ENCODE measurements around the gene STH.

The STH gene

DNA sequence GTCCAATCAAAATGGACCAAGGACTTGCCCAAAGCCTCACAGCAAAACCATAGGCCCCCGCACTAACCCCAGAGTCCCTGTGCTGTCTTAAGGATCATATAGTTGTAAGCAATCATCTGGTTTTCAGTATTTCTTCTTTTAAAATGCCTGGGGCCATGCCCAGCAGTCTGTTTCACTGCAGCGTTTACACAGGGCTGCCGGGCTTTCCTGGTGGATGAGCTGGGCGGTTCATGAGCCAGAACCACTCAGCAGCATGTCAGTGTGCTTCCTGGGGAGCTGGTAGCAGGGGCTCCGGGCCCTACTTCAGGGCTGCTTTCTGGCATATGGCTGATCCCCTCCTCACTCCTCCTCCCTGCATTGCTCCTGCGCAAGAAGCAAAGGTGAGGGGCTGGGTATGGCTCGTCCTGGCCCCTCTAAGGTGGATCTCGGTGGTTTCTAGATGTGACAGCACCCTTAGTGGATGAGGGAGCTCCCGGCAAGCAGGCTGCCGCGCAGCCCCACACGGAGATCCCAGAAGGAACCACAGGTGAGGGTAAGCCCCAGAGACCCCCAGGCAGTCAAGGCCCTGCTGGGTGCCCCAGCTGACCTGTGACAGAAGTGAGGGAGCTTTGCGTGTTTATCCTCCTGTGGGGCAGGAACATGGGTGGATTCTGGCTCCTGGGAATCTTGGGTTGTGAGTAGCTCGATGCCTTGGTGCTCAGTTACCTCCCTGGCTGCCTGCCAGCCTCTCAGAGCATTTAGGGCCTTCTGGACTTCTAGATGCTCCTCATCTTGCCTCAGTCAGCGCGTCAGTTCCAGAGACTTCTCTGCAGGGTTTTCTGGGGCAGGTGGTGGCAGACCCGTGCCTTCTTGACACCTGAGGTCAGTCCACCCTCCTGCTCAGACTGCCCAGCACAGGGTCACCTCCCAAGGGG is 24.8 kb upstream of the STH start:
- Mint-ChIP-seq H3K27ac (no peak overlapping the region), H3K4me1 (peaks cover 19 to 29% of the 10 kb centered on the region in 2 donors), H3K9me3 (peaks cover 4 to 6% of the 10 kb centered on the region in 2 donors), H3K4me3 (no peak overlapping the region), H3K27me3 (peaks cover 11 to 13% of the 10 kb centered on the region in 2 donors), H3K36me3 (no peaks in the 10 kb centered on the region)
- no peak for ATAC-seq (replicated peaks)
- no peak for DNase-seq

GRCh38 chr17:45974916-45975630 is 24.0 kb upstream of the STH start:
- peak overlapping the region; percentile 71 for H3K27ac Mint-ChIP-seq
- H3K27me3 Mint-ChIP-seq = peaks cover 4% of the 10 kb centered on the region in 2 donors
- H3K9me3 Mint-ChIP-seq = peaks cover 0 to 3% of the 10 kb centered on the region in 2 donors
- H3K4me1 Mint-ChIP-seq = peaks cover 19 to 29% of the 10 kb centered on the region in 2 donors
- DNase-seq (peak; percentile 81), ATAC-seq (replicated peaks) (peak; percentile 96 to 97)
- peak overlapping the region; percentile 37 to 39 for H3K4me3 Mint-ChIP-seq
- no peaks in the 10 kb centered on the region for H3K36me3 Mint-ChIP-seq

GRCh38 chr17:45975640-45976295 is 23.3 kb upstream of the STH start:
- Mint-ChIP-seq H3K4me3 (peak overlapping the region; percentile 37 to 39), H3K27ac (peak overlapping the region; percentile 71), H3K36me3 (no peaks in the 10 kb centered on the region), H3K27me3 (no peaks in the 10 kb centered on the region), H3K4me1 (peaks cover 19 to 29% of the 10 kb centered on the region in 2 donors), H3K9me3 (peaks cover 0 to 3% of the 10 kb centered on the region in 2 donors)
- DNase-seq = peak; percentile 41
- ATAC-seq (replicated peaks) = peak; percentile 72

DNA sequence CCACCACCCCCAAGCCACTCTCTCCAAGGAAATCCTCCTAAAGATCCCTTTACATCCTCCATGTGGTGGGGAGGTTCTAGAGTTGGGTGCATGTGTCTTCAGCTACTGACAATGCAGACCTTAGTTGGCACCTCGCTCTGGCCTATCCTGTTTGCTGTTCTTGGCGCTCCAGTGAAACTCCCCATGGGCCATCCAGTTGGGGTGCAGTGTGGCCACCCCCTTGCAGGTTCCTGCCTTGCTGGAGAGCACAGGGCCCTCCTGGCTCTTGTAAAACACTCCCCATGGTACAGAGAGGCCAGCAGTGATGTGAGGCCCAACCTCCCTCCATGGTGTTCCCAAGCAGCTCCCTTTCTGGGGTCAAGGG is 22.7 kb upstream of the STH start:
- peak overlapping the region; percentile 71 for H3K27ac Mint-ChIP-seq
- DNase-seq = no peak
- peaks cover 0 to 3% of the 10 kb centered on the region in 2 donors for H3K9me3 Mint-ChIP-seq
- ATAC-seq (replicated peaks) = no peak
- peaks cover 19 to 29% of the 10 kb centered on the region in 2 donors for H3K4me1 Mint-ChIP-seq
- H3K27me3 Mint-ChIP-seq = no peaks in the 10 kb centered on the region
- H3K4me3 Mint-ChIP-seq = peak overlapping the region in 1 of 2 donors; percentile 12
- H3K36me3 Mint-ChIP-seq = no peaks in the 10 kb centered on the region

GRCh38 chr17:45976755-45977505 is 22.1 kb upstream of the STH start:
- Mint-ChIP-seq H3K27me3 (peaks cover 0 to 4% of the 10 kb centered on the region in 2 donors), H3K4me3 (no peak overlapping the region), H3K27ac (peak overlapping the region; percentile 71), H3K9me3 (peaks cover 0 to 3% of the 10 kb centered on the region in 2 donors), H3K36me3 (no peaks in the 10 kb centered on the region), H3K4me1 (peaks cover 19 to 29% of the 10 kb centered on the region in 2 donors)
- no peak for ATAC-seq (replicated peaks)
- no peak for DNase-seq

- H3K4me1 Mint-ChIP-seq = peaks cover 19 to 29% of the 10 kb centered on the region in 2 donors
- ATAC-seq (replicated peaks) (no peak), DNase-seq (no peak)
- H3K4me3 Mint-ChIP-seq = no peak overlapping the region
- peaks cover 0 to 4% of the 10 kb centered on the region in 2 donors for H3K27me3 Mint-ChIP-seq
- H3K9me3 Mint-ChIP-seq = no peaks in the 10 kb centered on the region
- no peaks in the 10 kb centered on the region for H3K36me3 Mint-ChIP-seq
- no peak overlapping the region for H3K27ac Mint-ChIP-seq
Measured at GRCh38 chr17:45977506-45977824, 21.6 kb upstream of the STH start.

GRCh38 chr17:45977976-45978626 is 20.9 kb upstream of the STH start:
- peaks cover 19 to 29% of the 10 kb centered on the region in 2 donors for H3K4me1 Mint-ChIP-seq
- H3K4me3 Mint-ChIP-seq = no peak overlapping the region
- ATAC-seq (replicated peaks) = no peak

DNA sequence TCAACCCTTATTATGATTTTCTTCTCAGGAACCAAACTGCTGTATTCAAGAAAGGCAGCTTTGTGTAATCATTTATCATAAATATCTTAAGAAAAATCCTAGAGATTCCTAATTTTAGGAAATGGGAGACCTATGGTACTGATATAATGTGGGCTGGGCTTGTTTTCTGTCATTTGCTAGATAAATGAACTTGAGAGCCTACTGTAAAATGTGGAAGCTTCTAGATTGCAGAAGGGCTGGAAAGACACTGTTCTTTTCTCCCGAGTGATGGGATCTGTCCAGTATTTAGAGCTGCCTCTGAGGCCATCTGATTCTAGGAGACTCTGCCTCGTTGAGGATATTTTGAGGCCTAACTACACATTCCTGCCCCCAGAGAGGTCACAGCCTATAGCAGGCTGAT is 19.9 kb upstream of the STH start:
- ATAC-seq (replicated peaks) (no peak), DNase-seq (no peak)
- H3K4me1 Mint-ChIP-seq = peaks cover 19 to 25% of the 10 kb centered on the region in 2 donors
- H3K4me3 Mint-ChIP-seq = no peak overlapping the region
- H3K27me3 Mint-ChIP-seq = peaks cover 3 to 9% of the 10 kb centered on the region in 2 donors
- no peaks in the 10 kb centered on the region for H3K9me3 Mint-ChIP-seq
- H3K36me3 Mint-ChIP-seq = no peaks in the 10 kb centered on the region
- no peak overlapping the region for H3K27ac Mint-ChIP-seq

More at GRCh38 chr17:45977976-45978626, 20.9 kb upstream of the STH start:
- no peak for DNase-seq
- peak overlapping the region; percentile 42 for H3K27ac Mint-ChIP-seq
- H3K27me3 Mint-ChIP-seq = peaks cover 0 to 4% of the 10 kb centered on the region in 2 donors
- H3K36me3 Mint-ChIP-seq = no peaks in the 10 kb centered on the region
- no peaks in the 10 kb centered on the region for H3K9me3 Mint-ChIP-seq

GRCh38 chr17:45980855-45981254 is 18.2 kb upstream of the STH start:
- DNase-seq = no peak
- Mint-ChIP-seq H3K27me3 (peaks cover 4 to 11% of the 10 kb centered on the region in 2 donors), H3K9me3 (no peaks in the 10 kb centered on the region), H3K27ac (no peak overlapping the region), H3K4me3 (no peak overlapping the region), H3K36me3 (no peaks in the 10 kb centered on the region), H3K4me1 (peaks cover 7 to 8% of the 10 kb centered on the region in 2 donors)
- ATAC-seq (replicated peaks) = no peak

DNA sequence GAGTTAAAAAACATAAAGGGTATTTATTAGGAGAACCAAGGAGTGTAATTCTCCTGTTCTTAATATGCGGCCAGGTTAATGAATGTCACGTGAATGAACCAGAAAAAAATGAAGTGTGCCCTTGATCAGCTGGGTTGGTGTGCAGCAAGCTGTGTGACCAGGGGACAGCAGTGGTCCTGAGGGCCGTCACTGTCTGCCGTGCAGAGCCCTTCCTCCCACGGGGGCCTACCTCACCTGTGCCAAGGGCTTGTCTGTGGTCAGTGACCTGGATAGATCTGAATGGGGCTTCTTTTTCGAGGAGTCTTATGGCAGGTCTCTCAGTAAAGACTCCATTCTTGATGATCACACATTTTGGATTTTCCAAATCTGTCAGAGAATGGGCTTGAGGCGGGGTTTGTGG is 17.7 kb upstream of the STH start:
- DNase-seq (no peak), ATAC-seq (replicated peaks) (no peak)
- no peak overlapping the region for H3K27ac Mint-ChIP-seq
- no peaks in the 10 kb centered on the region for H3K9me3 Mint-ChIP-seq
- H3K4me3 Mint-ChIP-seq = no peak overlapping the region
- H3K4me1 Mint-ChIP-seq = peaks cover 2 to 4% of the 10 kb centered on the region in 2 donors
- H3K36me3 Mint-ChIP-seq = no peaks in the 10 kb centered on the region
- peaks cover 4 to 11% of the 10 kb centered on the region in 2 donors for H3K27me3 Mint-ChIP-seq

DNA sequence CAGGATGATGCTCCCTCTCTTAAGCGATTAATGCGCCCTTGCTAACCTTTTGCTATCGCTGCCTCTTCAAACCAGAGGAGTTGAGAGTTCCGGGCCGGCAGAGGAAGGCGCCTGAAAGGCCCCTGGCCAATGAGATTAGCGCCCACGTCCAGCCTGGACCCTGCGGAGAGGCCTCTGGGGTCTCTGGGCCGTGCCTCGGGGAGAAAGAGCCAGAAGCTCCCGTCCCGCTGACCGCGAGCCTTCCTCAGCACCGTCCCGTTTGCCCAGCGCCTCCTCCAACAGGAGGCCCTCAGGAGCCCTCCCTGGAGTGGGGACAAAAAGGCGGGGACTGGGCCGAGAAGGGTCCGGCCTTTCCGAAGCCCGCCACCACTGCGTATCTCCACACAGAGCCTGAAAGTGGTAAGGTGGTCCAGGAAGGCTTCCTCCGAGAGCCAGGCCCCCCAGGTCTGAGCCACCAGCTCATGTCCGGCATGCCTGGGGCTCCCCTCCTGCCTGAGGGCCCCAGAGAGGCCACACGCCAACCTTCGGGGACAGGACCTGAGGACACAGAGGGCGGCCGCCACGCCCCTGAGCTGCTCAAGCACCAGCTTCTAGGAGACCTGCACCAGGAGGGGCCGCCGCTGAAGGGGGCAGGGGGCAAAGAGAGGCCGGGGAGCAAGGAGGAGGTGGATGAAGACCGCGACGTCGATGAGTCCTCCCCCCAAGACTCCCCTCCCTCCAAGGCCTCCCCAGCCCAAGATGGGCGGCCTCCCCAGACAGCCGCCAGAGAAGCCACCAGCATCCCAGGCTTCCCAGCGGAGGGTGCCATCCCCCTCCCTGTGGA is 16.0 kb upstream of the STH start:
- Mint-ChIP-seq H3K4me3 (no peak overlapping the region), H3K4me1 (no peaks in the 10 kb centered on the region), H3K27ac (no peak overlapping the region), H3K36me3 (no peaks in the 10 kb centered on the region), H3K9me3 (no peaks in the 10 kb centered on the region), H3K27me3 (peaks cover 4 to 11% of the 10 kb centered on the region in 2 donors)
- ATAC-seq (replicated peaks) (no peak), DNase-seq (no peak)

- H3K27me3 Mint-ChIP-seq = peaks cover 4 to 11% of the 10 kb centered on the region in 2 donors
- no peak overlapping the region for H3K27ac Mint-ChIP-seq
- ATAC-seq (replicated peaks) (no peak), DNase-seq (no peak)
- no peaks in the 10 kb centered on the region for H3K4me1 Mint-ChIP-seq
- H3K4me3 Mint-ChIP-seq = no peak overlapping the region
- H3K9me3 Mint-ChIP-seq = no peaks in the 10 kb centered on the region
- no peaks in the 10 kb centered on the region for H3K36me3 Mint-ChIP-seq
Measured at GRCh38 chr17:45983614-45984310, 15.3 kb upstream of the STH start.
